ENCODE data around the gene GCAT. TPM values are rescaled to one million over a fixed set of nuclear protein-coding genes. Genes with fewer than 3 reads are reported as not detected.

Gene GCAT
- total RNA-seq, 1 donor from 2014 or later, result 10.2 TPM

DNA sequence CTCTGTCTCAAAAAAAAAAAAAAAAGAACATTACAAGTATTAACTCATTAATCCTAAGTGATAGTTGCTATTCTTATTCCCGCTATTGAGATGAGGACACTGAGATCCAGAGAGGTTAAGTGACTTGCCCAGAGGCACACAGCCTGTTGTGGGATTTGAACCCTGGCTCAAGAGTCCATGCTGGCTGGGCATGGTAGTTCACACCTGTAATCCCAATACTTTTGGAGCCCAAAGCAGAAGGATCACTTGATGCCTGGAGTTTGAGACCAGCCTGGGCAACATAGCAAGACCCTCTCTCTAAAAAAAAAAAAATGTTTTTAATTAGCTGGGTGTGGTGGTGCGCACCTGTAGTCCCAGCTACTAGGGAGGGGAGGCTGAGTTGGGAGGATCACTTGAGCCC lies 4.1 kb downstream of the GCAT start:
- no peak for DNase-seq

DNA sequence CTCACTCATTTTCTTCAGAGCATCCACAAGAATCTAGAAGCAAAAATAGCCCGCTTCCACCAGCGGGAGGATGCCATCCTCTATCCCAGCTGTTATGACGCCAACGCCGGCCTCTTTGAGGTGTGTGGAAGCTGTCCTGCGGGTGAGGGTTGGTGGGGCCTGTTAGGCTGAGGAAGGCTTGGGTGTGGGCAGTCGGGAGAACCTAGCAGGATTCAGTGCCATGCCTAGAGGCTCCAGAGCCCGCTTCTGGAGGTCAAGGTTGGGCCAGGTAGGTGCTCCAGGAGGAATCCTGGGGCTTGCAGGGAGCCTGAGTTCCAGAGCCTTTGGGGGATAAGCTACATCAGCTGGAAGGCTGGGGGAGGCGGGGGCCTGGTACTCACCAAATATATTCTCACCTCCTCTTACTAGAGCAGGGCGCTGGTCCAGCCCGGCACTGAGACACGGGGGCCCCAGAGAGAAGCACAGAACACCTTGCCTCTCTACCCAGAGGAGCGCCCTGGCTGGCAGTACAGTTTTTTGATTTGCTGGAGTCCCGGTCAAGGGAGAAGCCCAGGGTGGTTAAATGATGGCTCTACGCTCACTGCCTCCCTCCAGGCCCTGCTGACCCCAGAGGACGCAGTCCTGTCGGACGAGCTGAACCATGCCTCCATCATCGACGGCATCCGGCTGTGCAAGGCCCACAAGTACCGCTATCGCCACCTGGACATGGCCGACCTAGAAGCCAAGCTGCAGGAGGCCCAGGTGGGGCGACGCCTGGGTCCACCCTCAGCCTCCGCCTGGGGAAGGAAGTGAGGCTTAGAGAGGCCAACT lies 5.3 kb downstream of the GCAT start:
- DNase-seq, result no peak

DNA sequence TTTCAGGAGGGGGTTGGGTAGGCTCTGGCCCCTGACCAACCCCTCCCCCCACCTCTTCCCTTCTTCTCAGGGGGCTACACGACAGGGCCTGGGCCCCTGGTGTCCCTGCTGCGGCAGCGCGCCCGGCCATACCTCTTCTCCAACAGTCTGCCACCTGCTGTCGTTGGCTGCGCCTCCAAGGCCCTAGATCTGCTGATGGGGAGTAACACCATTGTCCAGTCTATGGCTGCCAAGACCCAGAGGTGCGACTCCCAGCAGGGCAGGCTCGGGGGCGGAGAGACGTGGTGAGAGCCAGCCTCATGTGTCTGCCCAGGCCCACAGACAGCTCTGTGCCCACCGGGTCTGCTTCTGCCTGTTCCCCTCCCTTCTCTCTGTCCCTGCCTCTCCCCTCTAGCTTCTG lies 7.9 kb downstream of the GCAT start:
- no peak for DNase-seq

DNA sequence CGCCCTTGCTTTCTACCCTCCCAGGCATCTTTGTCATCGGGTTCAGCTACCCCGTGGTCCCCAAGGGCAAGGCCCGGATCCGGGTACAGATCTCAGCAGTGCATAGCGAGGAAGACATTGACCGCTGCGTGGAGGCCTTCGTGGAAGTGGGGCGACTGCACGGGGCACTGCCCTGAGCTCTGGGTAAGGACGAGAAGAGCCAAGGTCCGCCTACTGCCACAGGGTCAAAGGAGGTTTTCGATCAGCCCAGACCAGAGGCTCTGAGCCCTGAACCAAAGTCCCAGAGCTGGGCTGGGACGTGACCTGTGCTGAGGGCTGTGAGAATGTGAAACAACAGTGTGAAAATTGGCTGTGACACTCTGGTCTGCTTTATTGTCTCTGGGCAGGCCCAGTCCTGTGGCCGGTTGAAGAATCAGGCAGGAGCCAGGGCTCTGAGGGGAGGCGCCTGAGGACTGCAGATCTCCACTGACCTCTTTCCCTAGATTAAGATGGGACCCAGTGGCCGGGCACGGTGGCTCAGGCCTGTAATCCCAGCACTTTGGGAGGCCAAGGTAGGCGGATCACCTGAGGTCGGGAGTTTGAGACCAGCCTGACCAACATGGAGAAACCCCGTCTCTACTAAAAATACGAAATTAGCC lies 8.9 kb downstream of the GCAT start:
- no peak for DNase-seq

DNA sequence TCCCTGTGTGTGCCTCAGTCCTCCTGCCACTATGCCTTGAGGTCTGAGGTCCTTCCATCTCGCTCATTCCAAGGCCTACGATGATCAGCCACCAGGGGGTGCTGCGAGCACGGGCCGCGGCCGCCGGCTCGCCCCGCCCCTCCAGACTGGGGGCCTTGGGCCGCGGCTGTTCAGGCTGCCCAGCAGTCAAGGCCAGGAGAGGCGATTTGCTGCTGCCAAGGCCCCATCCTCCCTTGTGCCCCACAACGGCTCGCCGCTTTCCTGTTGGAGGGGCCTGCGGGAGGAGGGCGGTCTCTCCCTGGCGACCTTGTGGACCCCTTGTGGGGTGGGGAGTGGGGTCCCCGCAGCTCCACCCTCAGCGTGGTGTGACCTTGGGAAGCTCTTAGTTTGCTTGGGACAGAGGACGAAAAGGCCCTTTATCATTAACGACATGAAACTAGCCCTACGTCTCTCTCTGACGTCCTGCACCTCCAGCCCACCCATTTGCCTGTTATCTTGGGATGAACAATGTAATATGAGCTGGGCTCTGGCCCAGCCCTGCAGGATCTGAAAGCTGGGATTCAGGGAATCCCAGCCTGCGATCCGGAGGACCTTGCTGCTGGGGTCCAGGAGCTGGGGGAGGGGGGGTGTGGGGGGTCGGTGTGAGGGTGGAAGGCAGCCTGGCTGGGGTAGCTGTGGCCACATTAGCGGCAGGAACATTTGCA lies 10.1 kb downstream of the GCAT start:
- DNase-seq, result peak; percentile 58

DNA sequence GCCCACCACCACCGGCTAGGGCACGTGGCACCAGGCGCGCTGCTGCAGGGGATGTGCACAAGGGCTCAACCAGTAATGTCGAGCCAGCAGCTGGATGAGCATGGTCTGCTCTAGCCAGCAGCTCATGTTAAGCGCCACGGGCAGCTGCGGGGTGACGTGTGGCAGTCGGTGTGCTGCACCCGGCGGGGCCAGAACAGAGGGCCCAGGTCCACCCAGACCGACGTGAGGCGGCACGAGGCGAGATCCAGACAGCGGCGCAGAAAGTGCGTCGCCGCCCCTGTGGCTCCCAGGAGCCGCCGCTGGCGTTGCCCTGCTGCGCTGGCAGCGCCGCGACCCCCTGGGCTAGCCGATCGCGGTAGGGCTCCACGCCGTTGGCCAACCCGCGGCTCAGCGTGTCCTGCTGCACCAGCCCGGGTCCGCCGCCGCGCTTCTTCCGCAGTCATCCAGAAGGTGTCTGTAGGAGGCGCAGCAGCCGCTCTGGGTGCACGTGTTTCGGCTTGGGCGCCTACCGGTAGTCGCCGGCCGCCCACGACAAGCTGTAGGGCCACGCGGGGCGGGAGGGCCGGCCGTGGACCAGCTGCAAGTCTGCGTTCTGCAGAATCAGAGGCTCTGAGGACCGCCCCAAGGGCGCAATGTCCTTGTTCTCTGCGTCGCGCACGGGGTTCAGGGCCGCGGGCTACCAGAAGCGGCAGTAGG lies 10.8 kb downstream of the GCAT start:
- no peak for DNase-seq

DNA sequence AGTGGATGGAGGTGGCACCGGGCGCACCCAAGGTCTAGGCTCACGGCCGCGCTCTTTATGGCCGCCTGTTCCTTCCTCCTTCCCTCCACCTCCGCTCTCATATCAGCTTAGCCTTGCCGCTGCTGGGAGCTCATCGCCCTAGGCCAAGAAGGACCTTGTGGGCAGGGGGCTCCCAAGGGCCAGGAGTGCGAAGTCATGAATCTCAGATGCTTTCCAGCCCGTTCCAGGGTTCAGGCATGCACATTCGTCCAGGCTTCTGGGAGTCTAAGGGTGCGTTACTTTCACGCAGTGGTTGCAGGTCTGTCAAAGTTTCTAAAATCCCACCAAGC lies 11.3 kb downstream of the GCAT start:
- no peak for DNase-seq

DNA sequence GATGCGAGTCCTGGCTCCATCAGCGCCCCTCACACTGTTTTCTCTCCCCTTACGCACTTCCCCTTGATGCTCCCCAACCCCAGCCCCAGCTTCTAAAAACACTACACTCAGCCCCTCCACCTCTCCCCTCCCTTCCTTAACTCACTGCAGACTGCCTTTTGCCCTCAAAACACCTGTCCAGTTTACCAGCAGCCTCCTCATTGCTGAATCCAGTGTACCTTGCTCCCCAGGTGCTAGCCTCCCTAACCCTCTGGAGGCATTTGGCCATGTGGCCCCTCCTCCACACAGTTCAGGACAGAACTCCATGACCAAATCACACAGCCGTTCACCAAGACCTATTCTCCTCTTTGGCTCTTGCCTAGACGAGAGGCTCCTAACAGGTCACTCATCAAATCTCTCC lies 12.6 kb downstream of the GCAT start:
- no peak for DNase-seq

DNA sequence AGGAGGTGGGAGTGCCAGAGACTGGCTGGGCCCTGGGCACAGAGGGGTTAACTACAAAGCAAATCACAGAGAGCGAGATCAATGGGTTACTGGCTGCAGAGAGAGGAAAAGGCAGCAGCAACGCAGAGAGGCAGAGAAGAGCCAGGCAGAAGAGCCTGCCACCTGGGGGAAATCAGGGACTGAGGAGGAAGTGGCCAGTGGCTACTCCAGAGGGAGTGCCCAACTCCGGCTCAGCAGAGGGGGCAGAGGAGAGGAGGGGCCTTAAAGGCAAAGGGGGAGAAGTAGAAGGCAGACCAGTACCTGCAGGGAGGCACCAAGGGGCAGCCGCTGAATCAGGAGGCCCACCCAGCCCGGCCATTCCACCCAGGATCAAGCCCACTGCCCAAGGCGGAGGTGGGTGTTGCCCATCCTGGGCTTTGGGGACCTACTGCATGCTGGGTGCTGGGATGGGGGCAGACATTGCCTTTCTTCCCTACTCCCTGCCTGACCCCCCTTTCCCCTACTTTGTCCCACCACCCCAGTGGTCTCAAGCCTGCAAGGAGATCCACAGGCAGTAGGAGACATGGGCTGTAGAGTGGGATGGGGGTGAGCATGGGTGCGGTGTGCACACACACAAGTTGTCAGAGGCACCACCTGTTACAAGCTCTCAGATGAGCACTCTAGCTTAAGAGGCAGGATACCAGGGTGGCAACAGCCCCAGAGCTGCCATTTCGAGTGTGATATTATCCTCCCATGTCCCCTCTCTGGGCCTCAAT lies 14.5 kb downstream of the GCAT start:
- no peak for DNase-seq

DNA sequence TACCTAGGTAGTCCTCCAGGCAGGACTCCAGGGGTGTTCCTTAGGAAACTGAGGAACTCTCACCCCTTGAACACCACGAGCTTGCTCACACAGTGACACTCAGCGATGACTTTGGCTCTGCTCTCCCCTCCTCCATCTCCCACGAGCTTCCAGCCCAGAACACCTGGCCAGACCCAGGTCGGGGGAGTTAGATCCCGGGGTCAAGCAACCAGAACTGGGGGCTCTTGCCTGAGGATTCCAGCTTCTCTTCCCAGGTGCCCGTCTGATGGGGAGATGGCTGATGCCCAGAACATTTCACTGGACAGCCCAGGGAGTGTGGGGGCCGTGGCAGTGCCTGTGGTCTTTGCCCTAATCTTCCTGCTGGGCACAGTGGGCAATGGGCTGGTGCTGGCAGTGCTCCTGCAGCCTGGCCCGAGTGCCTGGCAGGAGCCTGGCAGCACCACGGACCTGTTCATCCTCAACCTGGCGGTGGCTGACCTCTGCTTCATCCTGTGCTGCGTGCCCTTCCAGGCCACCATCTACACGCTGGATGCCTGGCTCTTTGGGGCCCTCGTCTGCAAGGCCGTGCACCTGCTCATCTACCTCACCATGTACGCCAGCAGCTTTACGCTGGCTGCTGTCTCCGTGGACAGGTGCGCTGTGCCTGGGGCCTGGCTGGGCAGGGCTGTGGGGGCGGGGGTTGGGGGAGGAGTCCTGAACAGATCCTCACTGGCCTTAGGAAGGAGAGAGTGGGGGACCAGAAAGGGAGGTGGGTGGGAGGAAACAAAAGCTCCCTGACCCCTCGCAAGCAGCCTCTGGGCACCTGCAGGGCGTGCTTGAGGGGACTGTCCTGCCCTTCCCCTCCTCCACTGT lies 15.6 kb downstream of the GCAT start, which contains the start of gene GALR3:
Gene GALR3, plus strand, starts transcription at position 249 of the 852 bp plus-strand sequence. Its CDS starts 25 bp downstream, at position 274.
- no peak for DNase-seq

DNA sequence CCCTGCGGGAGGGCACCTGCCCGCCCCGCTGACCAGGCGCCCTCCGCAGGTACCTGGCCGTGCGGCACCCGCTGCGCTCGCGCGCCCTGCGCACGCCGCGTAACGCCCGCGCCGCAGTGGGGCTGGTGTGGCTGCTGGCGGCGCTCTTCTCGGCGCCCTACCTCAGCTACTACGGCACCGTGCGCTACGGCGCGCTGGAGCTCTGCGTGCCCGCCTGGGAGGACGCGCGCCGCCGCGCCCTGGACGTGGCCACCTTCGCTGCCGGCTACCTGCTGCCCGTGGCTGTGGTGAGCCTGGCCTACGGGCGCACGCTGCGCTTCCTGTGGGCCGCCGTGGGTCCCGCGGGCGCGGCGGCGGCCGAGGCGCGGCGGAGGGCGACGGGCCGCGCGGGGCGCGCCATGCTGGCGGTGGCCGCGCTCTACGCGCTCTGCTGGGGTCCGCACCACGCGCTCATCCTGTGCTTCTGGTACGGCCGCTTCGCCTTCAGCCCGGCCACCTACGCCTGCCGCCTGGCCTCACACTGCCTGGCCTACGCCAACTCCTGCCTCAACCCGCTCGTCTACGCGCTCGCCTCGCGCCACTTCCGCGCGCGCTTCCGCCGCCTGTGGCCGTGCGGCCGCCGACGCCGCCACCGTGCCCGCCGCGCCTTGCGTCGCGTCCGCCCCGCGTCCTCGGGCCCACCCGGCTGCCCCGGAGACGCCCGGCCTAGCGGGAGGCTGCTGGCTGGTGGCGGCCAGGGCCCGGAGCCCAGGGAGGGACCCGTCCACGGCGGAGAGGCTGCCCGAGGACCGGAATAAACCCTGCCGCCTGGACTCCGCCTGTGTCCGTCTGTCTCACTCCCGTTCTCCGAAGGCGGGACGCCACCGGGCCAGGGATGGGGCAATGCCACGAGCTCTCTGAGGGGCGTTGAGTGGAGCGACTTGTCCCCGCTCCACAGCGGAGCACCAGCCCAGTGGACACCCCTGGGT lies 17.2 kb downstream of the GCAT start:
- no peak for DNase-seq

DNA sequence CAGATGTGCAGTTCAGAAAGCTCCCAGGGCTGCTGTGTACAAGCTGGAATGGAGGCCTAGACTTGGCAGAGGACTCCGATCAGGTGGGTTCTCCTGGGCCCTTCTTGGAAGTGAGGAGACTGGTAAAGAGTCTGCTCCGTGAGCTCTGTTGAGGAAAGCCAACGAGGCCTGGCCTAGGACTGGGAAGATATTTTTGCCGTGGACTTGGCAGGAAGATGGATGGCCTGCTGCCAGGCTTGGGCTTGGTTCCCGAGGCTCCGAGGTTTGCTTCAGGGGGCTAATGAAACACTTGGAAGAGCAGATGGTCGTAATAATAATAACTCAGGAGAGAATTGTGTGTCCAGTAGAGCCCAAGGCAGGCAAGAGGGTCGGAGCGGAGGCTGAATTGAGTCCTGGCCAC lies 19.3 kb downstream of the GCAT start:
- peak; percentile 30 for DNase-seq

DNA sequence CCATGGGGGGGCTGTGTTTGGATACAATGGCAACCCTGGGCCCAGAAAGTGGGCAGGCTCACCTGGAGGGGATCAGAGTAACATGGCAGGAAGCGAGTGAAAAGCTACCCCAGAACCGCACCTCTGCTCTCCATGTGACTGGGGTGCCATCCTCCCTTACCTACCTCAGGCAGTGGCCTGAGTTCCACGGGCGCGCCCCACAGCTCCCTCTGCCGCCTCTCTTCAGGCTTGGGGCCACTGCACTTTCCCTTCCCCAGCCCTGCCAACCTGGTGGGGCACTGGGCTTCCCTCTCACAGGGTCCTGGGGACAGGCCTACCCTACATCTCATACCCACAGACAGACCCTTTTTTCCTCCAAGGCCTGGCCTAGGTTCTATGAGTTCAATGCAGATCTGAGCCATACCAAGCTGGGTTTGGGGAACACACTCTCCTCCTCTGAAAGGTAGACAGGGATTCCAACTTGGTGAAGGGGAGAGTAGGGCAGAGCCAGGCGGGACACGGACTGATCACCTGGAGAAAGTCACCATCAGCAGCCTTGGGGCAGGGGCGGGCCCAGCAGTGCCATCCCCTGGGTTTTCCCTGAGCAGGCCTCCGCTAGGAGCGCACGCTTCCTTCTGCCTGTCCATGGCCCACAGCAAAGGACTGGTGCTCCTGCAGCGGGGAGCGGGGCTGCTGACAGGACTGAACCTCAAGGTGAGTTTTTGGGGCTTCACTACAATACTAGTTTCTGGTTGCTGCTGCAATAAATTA lies 22.5 kb downstream of the GCAT start:
- no peak for DNase-seq

DNA sequence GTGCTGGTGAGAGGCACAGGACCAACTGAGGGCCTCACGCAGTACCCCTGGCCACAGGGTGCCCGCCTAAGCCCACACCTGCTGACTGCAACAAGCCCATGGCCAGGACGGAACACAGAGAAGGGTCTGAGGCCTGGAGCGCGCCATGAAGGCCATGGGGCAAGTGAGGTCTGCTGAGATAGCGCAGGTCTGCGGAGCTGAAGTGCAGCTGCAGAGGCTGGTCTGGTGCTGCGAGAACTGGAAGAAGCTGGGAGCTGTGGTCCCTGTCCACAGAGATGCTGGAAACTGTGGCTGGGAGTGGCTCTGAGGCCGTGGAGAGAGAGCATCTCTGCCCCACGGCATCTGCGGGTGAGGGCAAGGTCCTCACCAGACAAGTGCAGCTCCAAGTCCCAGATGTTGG lies 23.7 kb downstream of the GCAT start:
- no peak for DNase-seq

DNA sequence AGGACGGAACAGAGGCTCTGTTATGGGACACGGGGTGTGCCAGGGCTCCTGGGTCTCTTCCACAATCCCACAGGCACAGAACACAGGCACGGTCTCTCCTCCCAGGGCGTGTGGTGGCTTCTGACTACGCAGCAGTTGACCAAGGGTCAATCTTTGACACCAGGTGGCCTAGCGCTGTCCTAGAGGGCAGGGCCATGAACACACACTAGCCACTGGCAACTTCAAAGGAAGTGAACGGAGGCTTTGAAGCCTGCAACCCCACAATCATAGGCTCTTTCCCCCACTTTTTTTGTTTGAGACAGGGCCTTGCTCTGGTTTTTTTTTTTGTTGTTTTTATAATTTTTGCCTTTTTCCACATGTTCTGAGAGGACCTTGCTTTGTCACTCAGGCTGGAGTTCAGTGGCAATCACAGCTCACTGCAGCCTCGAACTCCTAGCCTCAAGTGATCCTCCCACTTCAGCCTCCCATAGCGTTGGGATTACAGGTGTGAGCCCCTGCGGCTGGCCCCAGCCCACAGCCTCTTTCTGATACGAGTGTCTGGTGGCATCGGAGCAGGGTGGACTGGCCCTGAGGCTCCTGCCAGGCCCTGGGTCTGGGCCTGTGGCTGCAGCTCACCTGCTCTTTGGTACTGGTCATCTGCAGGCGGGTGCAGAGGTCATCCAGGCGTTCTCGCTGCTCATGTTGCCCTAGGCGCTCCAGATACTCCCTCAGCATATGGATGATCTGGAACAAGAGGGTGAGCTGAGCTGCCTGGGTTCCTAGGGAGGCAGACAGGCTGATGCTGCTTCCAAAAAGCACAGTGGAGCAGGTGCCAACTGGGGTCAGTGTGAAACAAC lies 24.5 kb downstream of the GCAT start:
- DNase-seq, result no peak

DNA sequence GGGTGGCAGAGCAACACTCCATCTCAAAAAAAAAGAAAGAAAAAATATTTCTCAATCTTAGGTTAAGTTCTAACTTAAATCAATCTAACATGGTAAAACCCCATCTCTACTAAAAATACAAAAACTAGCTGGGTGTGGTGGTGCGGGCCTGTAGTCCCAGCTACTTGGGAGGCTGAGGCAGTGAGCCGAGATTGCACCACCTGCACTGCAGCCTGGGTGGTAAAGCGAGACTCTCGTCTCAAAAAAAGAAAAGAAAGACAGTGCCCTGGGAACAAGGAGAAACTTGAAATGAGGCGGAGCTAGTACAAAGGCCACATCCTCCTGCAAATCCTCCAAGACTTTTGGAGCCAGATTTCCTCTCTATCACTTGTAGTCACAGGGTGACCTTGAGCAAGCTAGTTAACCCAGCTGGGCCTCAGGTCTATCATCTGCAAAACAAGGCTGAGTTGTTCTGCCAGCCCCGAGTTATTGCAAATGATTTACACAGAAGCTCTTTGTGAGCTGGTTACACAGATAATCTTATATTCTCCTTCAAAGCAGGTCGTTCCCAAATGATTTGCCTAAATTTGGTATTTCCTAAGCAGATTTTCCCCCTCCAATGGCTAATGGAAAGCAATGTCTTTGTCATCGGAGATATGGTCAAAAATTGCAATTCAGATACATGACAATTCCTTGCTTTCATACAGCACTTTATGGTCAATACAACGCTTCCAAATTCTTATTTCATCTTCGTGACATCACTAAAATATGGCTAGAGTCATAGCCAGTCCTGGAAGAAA lies 34.5 kb downstream of the GCAT start:
- DNase-seq, result no peak

DNA sequence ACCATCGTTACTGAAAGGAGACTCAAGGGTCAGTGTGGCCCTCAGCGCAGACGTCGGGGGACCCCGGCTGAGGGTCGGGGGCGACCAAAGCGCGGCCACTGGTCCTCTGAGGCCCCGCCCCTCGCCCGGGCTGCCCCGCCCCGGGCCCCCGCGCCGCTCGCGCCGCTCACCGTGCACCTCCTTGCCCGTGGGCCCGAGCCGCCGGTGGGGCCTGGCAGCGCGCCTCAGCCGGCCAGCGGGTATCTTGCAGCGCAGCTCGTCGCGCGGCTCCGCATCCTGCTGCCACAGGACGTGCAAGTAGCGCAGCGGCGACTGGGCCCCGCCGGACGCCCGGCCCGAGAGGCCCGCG lies 36.0 kb downstream of the GCAT start:
- no peak for DNase-seq
